ENCODE results near the gene DYNLT3. TPM values are rescaled to one million over a fixed set of nuclear protein-coding genes. Genes with fewer than 3 reads are reported as not detected.
A peak's percentile ranks its signal among the peaks of the same experiment; 100 is the strongest.

DYNLT3 gene
- total and polyA plus RNA-seq, 4 experiments from 2014 or later = 38.5 to 71.8 (median 47.4) TPM

DNA sequence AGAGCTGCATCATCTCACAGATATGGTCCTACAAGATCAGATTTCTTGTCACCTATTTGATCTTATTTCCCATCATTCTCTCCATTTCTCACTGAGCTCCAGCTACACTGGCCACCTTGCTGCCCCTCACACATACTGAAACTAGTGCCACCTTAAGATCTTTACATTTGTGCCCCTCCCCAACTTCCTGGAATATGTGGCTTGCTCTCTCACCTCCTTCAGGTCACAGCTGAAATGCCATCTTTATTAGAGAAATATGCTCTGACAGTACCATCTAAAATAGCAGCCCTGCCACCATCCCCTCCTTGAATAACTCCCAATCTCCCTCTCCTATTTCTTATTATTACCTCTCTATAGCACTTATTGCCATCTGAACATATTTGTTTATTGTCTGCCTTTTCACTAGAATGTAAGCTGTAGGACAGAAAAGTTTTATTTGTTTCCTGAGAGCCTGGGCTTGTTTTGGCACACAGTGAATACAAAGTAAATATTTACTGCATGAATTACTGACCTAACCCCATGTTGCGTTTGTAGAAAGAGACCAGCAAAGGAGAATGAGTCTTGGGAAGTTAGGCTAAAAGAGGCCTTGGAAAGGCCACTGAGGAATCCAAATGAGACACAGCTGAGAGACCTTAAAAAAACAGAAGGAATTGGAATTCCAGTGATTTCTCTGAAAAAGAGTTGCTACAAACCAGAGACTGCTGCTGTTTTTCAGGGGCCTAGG lies 22.7 kb downstream of the DYNLT3 start:
- H3K4me3 Mint-ChIP-seq = peak overlapping the region in 1 of 8 donors; percentile 23
- peak overlapping the region in 2 of 7 donors; percentile 11 to 34 for H3K27ac Mint-ChIP-seq
- H3K4me1 Mint-ChIP-seq = peaks cover 19 to 33% (median 23%) of the 10 kb centered on the region in 4 donors
- H3K9me3 Mint-ChIP-seq = no peaks in the 10 kb centered on the region
- Histone ChIP-seq H3K36me3 (ENCODE audit: insufficient read depth, low read length) (no peaks in the 10 kb centered on the region), H3K27ac (ENCODE audit: low read depth, low read length) (no peak overlapping the region), H3K4me1 (ENCODE audit: insufficient read depth, low read length) (peaks cover 17% of the 10 kb centered on the region), H3K27me3 (ENCODE audit: insufficient read depth, low read length) (no peaks in the 10 kb centered on the region), H3K9me3 (ENCODE audit: control insufficient read depth in 1 of 2, low read length in 2 of 2) (no peaks in the 10 kb centered on the region), H3K4me3 (ENCODE audit: low read length in 2 of 2) (no peak overlapping the region)
- ChIA-PET POLR2A (ENCODE audit: partially characterized antibody) (interaction anchor here (2.2 kb wide), 1 partner anchor 79 kb away, joined by 27 read pairs; no protein-coding TSS in a partner anchor), CTCF (ENCODE audit: partially characterized antibody) (interaction anchor here (0.9 to 8.1 kb wide), 15 partner anchors 10 to 101 kb away, joined by 3 to 296 read pairs (median 4); partner anchors contain the start of gene CYBB)
- no peak for DNase-seq
- no peaks in the 10 kb centered on the region for H3K36me3 Mint-ChIP-seq
- no peaks in the 10 kb centered on the region for H3K27me3 Mint-ChIP-seq
- intact Hi-C loops (cut with micrococcal nuclease) = loop anchor here (1.0 to 5.0 kb wide), 2 partner anchors 79 to 343 kb away; no protein-coding TSS in a partner anchor

DNA sequence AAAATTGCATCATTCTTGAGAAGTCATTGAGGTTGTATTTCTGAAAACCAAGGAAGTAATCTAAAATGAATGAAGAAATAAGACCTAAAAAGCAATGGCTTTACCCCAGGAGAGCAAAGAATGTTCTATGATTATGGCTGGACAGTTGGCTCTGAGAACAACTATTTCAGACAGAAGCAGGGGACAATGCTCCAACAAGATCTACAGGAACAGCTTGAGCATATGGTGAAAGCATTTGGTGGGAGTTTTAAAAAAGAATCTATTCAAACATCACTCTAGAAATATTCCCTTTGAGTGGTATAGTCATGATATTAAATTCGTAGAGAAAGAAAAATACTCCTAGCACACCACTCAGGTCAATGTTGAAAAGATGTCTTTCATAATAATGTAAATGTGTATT lies 26.7 kb downstream of the DYNLT3 start:
- no peak overlapping the region for H3K27ac ChIP-seq (ENCODE audit: low read depth, low read length)
- no peak for DNase-seq
- H3K27ac Mint-ChIP-seq = no peak overlapping the region
- H3K9me3 Mint-ChIP-seq = no peaks in the 10 kb centered on the region
- no peaks in the 10 kb centered on the region for H3K27me3 Mint-ChIP-seq
- H3K4me1 Mint-ChIP-seq = peaks cover 12 to 21% (median 15%) of the 10 kb centered on the region in 4 donors
- H3K36me3 Mint-ChIP-seq = no peaks in the 10 kb centered on the region
- no peaks in the 10 kb centered on the region for H3K27me3 ChIP-seq (ENCODE audit: insufficient read depth, low read length)
- ChIA-PET POLR2A (ENCODE audit: partially characterized antibody) (no interaction called here), CTCF (ENCODE audit: partially characterized antibody) (interaction anchor here (0.8 kb wide), 1 partner anchor 74 kb away, joined by 3 read pairs; no protein-coding TSS in a partner anchor)
- no peak overlapping the region for H3K4me3 Mint-ChIP-seq
- intact Hi-C loops (cut with micrococcal nuclease) = no loop called here
- H3K9me3 ChIP-seq (ENCODE audit: control insufficient read depth in 1 of 2, low read length in 2 of 2) = no peaks in the 10 kb centered on the region
- H3K4me1 ChIP-seq (ENCODE audit: insufficient read depth, low read length) = peaks cover 10% of the 10 kb centered on the region
- H3K4me3 ChIP-seq (ENCODE audit: low read length in 2 of 2) = no peak overlapping the region
- H3K36me3 ChIP-seq (ENCODE audit: insufficient read depth, low read length) = no peaks in the 10 kb centered on the region

DNA sequence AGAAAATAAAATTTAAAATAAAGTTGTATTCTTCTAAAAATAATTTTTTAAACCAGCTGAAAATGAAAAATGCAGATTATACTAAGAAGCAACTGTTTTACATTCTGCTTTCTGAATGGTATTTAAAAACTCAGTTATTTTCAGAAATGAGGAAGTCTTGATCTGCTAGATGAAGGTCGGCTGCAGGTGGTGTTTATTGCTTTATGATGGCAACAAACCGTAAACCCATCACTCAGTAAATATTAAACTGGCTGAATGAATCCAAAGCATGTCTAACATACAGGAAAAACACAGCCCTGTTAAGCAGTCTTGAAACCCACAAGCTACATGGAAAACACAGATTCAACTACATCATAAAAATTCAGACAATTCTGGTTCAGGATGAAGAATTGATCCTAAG lies 29.3 kb downstream of the DYNLT3 start:
- Mint-ChIP-seq H3K9me3 (no peaks in the 10 kb centered on the region), H3K27ac (no peak overlapping the region), H3K27me3 (no peaks in the 10 kb centered on the region), H3K4me3 (no peak overlapping the region), H3K36me3 (no peaks in the 10 kb centered on the region), H3K4me1 (peaks cover 0 to 4% (median under 1%) of the 10 kb centered on the region in 4 donors)
- intact Hi-C loops (cut with micrococcal nuclease) = no loop called here
- Histone ChIP-seq H3K36me3 (ENCODE audit: insufficient read depth, low read length) (no peaks in the 10 kb centered on the region), H3K4me1 (ENCODE audit: insufficient read depth, low read length) (no peaks in the 10 kb centered on the region), H3K9me3 (ENCODE audit: control insufficient read depth in 1 of 2, low read length in 2 of 2) (no peaks in the 10 kb centered on the region), H3K27ac (ENCODE audit: low read depth, low read length) (no peak overlapping the region), H3K27me3 (ENCODE audit: insufficient read depth, low read length) (no peaks in the 10 kb centered on the region), H3K4me3 (ENCODE audit: low read length in 2 of 2) (no peak overlapping the region)
- ChIA-PET CTCF (ENCODE audit: partially characterized antibody) (no interaction called here), POLR2A (ENCODE audit: partially characterized antibody) (no interaction called here)
- no peak for DNase-seq

DNA sequence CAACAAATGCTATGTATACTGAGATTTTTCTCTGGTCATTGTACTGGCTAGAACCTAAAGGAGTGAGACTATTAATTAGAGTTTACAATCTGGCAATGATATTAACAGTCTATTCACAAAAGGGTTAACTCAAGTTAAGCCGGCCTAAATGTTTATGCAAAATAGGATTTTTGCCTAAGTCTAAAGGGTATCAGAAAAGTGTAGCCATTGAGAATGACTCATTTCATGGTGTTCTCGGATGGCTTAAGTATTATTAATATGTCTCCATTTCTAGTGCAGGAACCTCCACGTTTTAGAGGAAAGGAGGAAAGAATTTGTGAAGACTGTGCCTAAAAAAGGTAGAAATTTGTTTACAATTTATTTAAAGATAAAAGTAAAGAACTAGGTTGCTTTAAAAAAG lies 29.8 kb downstream of the DYNLT3 start:
- CTCF ChIA-PET (ENCODE audit: partially characterized antibody) = no interaction called here
- peaks cover 0 to 2% (median 0%) of the 10 kb centered on the region in 4 donors for H3K4me1 Mint-ChIP-seq
- H3K27ac ChIP-seq (ENCODE audit: low read depth, low read length) = no peak overlapping the region

DNA sequence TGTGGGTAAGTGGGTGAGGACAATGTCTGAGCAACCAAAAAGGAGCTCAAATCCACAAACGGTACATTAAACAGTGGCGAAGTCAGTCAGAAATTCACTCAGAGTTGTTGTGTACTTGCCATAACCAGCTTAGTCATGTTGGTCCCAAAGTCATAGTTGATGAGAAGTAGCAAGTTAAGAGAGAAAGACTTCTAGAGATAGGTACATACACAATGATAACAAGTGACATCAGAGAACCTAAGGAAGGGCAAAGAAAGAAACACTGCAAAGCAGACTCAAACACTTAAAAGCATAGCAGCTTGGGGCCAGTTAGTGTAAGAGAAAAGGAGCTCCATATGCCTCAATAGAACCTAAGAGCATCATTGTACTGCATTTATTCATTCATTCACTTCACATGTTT lies 30.2 kb downstream of the DYNLT3 start:
- H3K36me3 ChIP-seq (ENCODE audit: insufficient read depth, low read length) = no peaks in the 10 kb centered on the region
- no peaks in the 10 kb centered on the region for H3K9me3 Mint-ChIP-seq
- H3K27me3 Mint-ChIP-seq = no peaks in the 10 kb centered on the region
- intact Hi-C loops (cut with micrococcal nuclease) = no loop called here
- H3K36me3 Mint-ChIP-seq = no peaks in the 10 kb centered on the region
- no peaks in the 10 kb centered on the region for H3K27me3 ChIP-seq (ENCODE audit: insufficient read depth, low read length)
- H3K4me3 ChIP-seq (ENCODE audit: low read length in 2 of 2) = no peak overlapping the region
- no peaks in the 10 kb centered on the region for H3K9me3 ChIP-seq (ENCODE audit: control insufficient read depth in 1 of 2, low read length in 2 of 2)
- H3K27ac Mint-ChIP-seq = no peak overlapping the region
- H3K4me1 Mint-ChIP-seq = peaks cover 0 to under 1% (median 0%) of the 10 kb centered on the region in 4 donors
- no peak for DNase-seq
- H3K27ac ChIP-seq (ENCODE audit: low read depth, low read length) = no peak overlapping the region
- no peak overlapping the region for H3K4me3 Mint-ChIP-seq
- POLR2A ChIA-PET (ENCODE audit: partially characterized antibody) = no interaction called here
- H3K4me1 ChIP-seq (ENCODE audit: insufficient read depth, low read length) = no peaks in the 10 kb centered on the region
- CTCF ChIA-PET (ENCODE audit: partially characterized antibody) = no interaction called here

More for the DNA sequence above, 29.8 kb downstream of the DYNLT3 start:
- no peak overlapping the region for H3K4me3 Mint-ChIP-seq
- H3K9me3 Mint-ChIP-seq = no peaks in the 10 kb centered on the region
- Histone ChIP-seq H3K4me1 (ENCODE audit: insufficient read depth, low read length) (no peaks in the 10 kb centered on the region), H3K36me3 (ENCODE audit: insufficient read depth, low read length) (no peaks in the 10 kb centered on the region), H3K27me3 (ENCODE audit: insufficient read depth, low read length) (no peaks in the 10 kb centered on the region), H3K4me3 (ENCODE audit: low read length in 2 of 2) (no peak overlapping the region), H3K9me3 (ENCODE audit: control insufficient read depth in 1 of 2, low read length in 2 of 2) (no peaks in the 10 kb centered on the region)
- POLR2A ChIA-PET (ENCODE audit: partially characterized antibody) = no interaction called here
- H3K36me3 Mint-ChIP-seq = no peaks in the 10 kb centered on the region
- DNase-seq = no peak
- H3K27me3 Mint-ChIP-seq = no peaks in the 10 kb centered on the region
- H3K27ac Mint-ChIP-seq = no peak overlapping the region
- intact Hi-C loops (cut with micrococcal nuclease) = no loop called here

DNA sequence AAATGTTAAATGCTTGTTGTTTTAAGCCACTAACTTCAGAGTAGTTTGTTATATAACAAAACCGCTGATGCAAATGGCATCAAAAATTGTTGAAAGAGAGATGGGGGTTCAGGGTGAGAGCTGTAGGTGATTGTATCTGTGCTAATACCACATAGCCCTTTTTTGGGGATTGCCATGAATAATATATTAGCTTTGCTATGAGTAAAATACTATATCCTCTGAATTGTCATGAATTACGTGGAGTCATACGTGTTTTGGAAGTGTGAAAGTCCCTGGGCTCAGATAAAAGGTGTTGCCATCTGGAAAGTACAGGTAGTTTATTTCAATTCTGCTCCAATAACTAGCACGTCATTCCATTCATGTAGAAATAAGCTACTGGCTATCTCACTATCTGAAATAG lies 30.6 kb downstream of the DYNLT3 start:
- H3K27ac Mint-ChIP-seq = no peak overlapping the region
- no peaks in the 10 kb centered on the region for H3K27me3 ChIP-seq (ENCODE audit: insufficient read depth, low read length)
- H3K4me3 ChIP-seq (ENCODE audit: low read length in 2 of 2) = no peak overlapping the region
- no peak overlapping the region for H3K27ac ChIP-seq (ENCODE audit: low read depth, low read length)
- H3K36me3 ChIP-seq (ENCODE audit: insufficient read depth, low read length) = no peaks in the 10 kb centered on the region
- no peaks in the 10 kb centered on the region for H3K9me3 ChIP-seq (ENCODE audit: control insufficient read depth in 1 of 2, low read length in 2 of 2)
- ChIA-PET POLR2A (ENCODE audit: partially characterized antibody) (no interaction called here), CTCF (ENCODE audit: partially characterized antibody) (no interaction called here)
- H3K9me3 Mint-ChIP-seq = no peaks in the 10 kb centered on the region
- peaks cover 0 to 2% (median under 1%) of the 10 kb centered on the region in 4 donors for H3K4me1 Mint-ChIP-seq
- intact Hi-C loops (cut with micrococcal nuclease) = no loop called here
- DNase-seq = no peak
- H3K27me3 Mint-ChIP-seq = no peaks in the 10 kb centered on the region
- no peaks in the 10 kb centered on the region for H3K4me1 ChIP-seq (ENCODE audit: insufficient read depth, low read length)
- no peaks in the 10 kb centered on the region for H3K36me3 Mint-ChIP-seq
- no peak overlapping the region for H3K4me3 Mint-ChIP-seq

DNA sequence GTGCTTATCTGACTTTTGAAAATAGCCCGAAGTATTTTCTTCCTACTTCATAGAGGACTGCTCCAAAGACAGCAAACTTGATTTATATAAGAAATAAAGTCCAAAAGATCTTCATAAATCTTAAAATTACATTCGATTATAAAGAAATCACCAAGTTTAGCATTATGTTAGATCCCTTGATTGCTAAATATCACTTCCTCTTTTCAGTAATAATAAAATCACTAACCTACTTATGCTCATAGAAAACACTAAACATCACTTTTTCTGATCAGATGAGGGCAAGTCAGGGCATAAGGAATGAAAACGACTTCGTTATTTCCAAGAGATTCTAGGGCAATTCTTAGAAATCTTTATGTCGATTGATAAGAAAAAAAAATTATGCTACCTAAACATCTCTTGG lies 32.0 kb downstream of the DYNLT3 start:
- Mint-ChIP-seq H3K9me3 (no peaks in the 10 kb centered on the region), H3K4me1 (peaks cover 0 to 2% (median under 1%) of the 10 kb centered on the region in 4 donors), H3K4me3 (no peak overlapping the region), H3K27ac (no peak overlapping the region), H3K36me3 (no peaks in the 10 kb centered on the region), H3K27me3 (no peaks in the 10 kb centered on the region)
- Histone ChIP-seq H3K4me3 (ENCODE audit: low read length in 2 of 2) (no peak overlapping the region), H3K27ac (ENCODE audit: low read depth, low read length) (no peak overlapping the region), H3K36me3 (ENCODE audit: insufficient read depth, low read length) (no peaks in the 10 kb centered on the region), H3K4me1 (ENCODE audit: insufficient read depth, low read length) (no peaks in the 10 kb centered on the region), H3K9me3 (ENCODE audit: control insufficient read depth in 1 of 2, low read length in 2 of 2) (no peaks in the 10 kb centered on the region), H3K27me3 (ENCODE audit: insufficient read depth, low read length) (no peaks in the 10 kb centered on the region)
- no peak for DNase-seq
- ChIA-PET CTCF (ENCODE audit: partially characterized antibody) (no interaction called here), POLR2A (ENCODE audit: partially characterized antibody) (no interaction called here)
- intact Hi-C loops (cut with micrococcal nuclease) = no loop called here
